ENCODE measurements around the gene ARHGDIG.
"Not testable (repeated sequence)": the region's sequence is repeated elsewhere in the genome, so short reads cannot be mapped to it uniquely, and the experiment has no call there.

ARHGDIG gene

GRCh38 chr16:321532-321931 lies 41.1 kb downstream of the ARHGDIG start:
- peaks cover 83% of the 10 kb centered on the region for H3K4me1 Mint-ChIP-seq
- H3K9me3 Mint-ChIP-seq: no peaks in the 10 kb centered on the region
- H3K4me3 Mint-ChIP-seq: no peak overlapping the region
- peaks cover 6% of the 10 kb centered on the region for H3K36me3 Mint-ChIP-seq
- H3K27me3 Mint-ChIP-seq: no peaks in the 10 kb centered on the region
- peak overlapping the region; percentile 30 for H3K27ac Mint-ChIP-seq

- Mint-ChIP-seq H3K27me3 (no peaks in the 10 kb centered on the region), H3K9me3 (no peaks in the 10 kb centered on the region), H3K36me3 (peaks cover 6% of the 10 kb centered on the region), H3K4me1 (peaks cover 86% of the 10 kb centered on the region), H3K4me3 (no peak overlapping the region), H3K27ac (no peak overlapping the region)
Measured at GRCh38 chr16:322476-323143, 42.2 kb downstream of the ARHGDIG start.

GRCh38 chr16:324201-324450 lies 43.7 kb downstream of the ARHGDIG start:
- no peak overlapping the region for H3K27ac Mint-ChIP-seq
- peaks cover 70% of the 10 kb centered on the region for H3K4me1 Mint-ChIP-seq
- H3K4me3 Mint-ChIP-seq: peak overlapping the region; percentile 76
- no peaks in the 10 kb centered on the region for H3K9me3 Mint-ChIP-seq
- peaks cover 6% of the 10 kb centered on the region for H3K36me3 Mint-ChIP-seq
- no peaks in the 10 kb centered on the region for H3K27me3 Mint-ChIP-seq

GRCh38 chr16:324451-325334 lies 44.3 kb downstream of the ARHGDIG start:
- peaks cover 4% of the 10 kb centered on the region for H3K36me3 Mint-ChIP-seq
- peaks cover 65% of the 10 kb centered on the region for H3K4me1 Mint-ChIP-seq
- H3K4me3 Mint-ChIP-seq: peak overlapping the region; percentile 76
- no peaks in the 10 kb centered on the region for H3K27me3 Mint-ChIP-seq
- peak overlapping the region; percentile 70 for H3K27ac Mint-ChIP-seq
- H3K9me3 Mint-ChIP-seq: no peaks in the 10 kb centered on the region

GRCh38 chr16:325375-326145 lies 45.2 kb downstream of the ARHGDIG start:
- Mint-ChIP-seq H3K4me1 (peaks cover 63% of the 10 kb centered on the region), H3K27me3 (no peaks in the 10 kb centered on the region), H3K36me3 (no peaks in the 10 kb centered on the region), H3K27ac (no peak overlapping the region), H3K9me3 (no peaks in the 10 kb centered on the region), H3K4me3 (peak overlapping the region; percentile 76)

- Mint-ChIP-seq H3K27me3 (no peaks in the 10 kb centered on the region), H3K9me3 (no peaks in the 10 kb centered on the region), H3K4me3 (no peak overlapping the region), H3K27ac (no peak overlapping the region), H3K36me3 (no peaks in the 10 kb centered on the region), H3K4me1 (peaks cover 67% of the 10 kb centered on the region)
Measured at GRCh38 chr16:330741-331140, 50.4 kb downstream of the ARHGDIG start.

GRCh38 chr16:331181-331814 lies 50.9 kb downstream of the ARHGDIG start:
- not testable (repeated sequence) for H3K27me3 Mint-ChIP-seq, H3K9me3 Mint-ChIP-seq, H3K4me3 Mint-ChIP-seq, H3K36me3 Mint-ChIP-seq, H3K27ac Mint-ChIP-seq
- H3K4me1 Mint-ChIP-seq: peaks cover 71% of the 10 kb centered on the region

Data from activated naive CD4-positive, alpha-beta T cell treated with anti-CD3 and anti-CD28 coated beads, Interleukin-2, amount 50 U/mL, for 24 hours (primary cell).